ENCODE results near the gene CXCL3. TPM values are rescaled to one million over a fixed set of nuclear protein-coding genes. Genes with fewer than 3 reads are reported as not detected.
"Not testable (repeated sequence)": the region's sequence is repeated elsewhere in the genome, so short reads cannot be mapped to it uniquely, and the experiment has no call there.

CXCL3 gene
- not detected for total RNA-seq

- Mint-ChIP-seq H3K27ac (no peak within 1 kb of the TSS), H3K9me3 (no peaks in the 10 kb centered on the region), H3K36me3 (ENCODE audit: low read depth) (no peaks in the 10 kb centered on the region), H3K4me3 (peak within 1 kb of the TSS; percentile 71), H3K27me3 (peaks cover 49% of the 10 kb centered on the region), H3K4me1 (peaks cover 5% of the 10 kb centered on the region)
- ATAC-seq (replicated peaks), result peak; percentile 24
These were observed at the start of gene CXCL3 for GRCh38 chr4:74038425-74039314. Gene CXCL3, minus strand, starts transcription at chr4:74038689. Its CDS starts 78 bp downstream, at chr4:74038611.

- Mint-ChIP-seq H3K27ac (no peak overlapping the region), H3K4me3 (no peak overlapping the region), H3K36me3 (ENCODE audit: low read depth) (no peaks in the 10 kb centered on the region), H3K4me1 (no peaks in the 10 kb centered on the region), H3K27me3 (peaks cover 15% of the 10 kb centered on the region), H3K9me3 (no peaks in the 10 kb centered on the region)
- ATAC-seq (replicated peaks), result no peak
These were observed 49.0 kb upstream of the CXCL3 start for GRCh38 chr4:74087481-74087880.

- Mint-ChIP-seq H3K36me3 (ENCODE audit: low read depth) (no peaks in the 10 kb centered on the region), H3K4me1 (no peaks in the 10 kb centered on the region), H3K9me3 (no peaks in the 10 kb centered on the region), H3K27me3 (peaks cover 15% of the 10 kb centered on the region), H3K4me3 (no peak overlapping the region), H3K27ac (no peak overlapping the region)
- ATAC-seq (replicated peaks), result no peak
These were observed 47.2 kb upstream of the CXCL3 start for GRCh38 chr4:74085669-74086068.

GRCh38 chr4:74084984-74085383 is 46.5 kb upstream of the CXCL3 start:
- Mint-ChIP-seq H3K4me1 (no peaks in the 10 kb centered on the region), H3K4me3 (no peak overlapping the region), H3K27me3 (peaks cover 15% of the 10 kb centered on the region), H3K9me3 (no peaks in the 10 kb centered on the region), H3K36me3 (ENCODE audit: low read depth) (no peaks in the 10 kb centered on the region), H3K27ac (no peak overlapping the region)
- no peak for ATAC-seq (replicated peaks)

GRCh38 chr4:74083546-74083945 is 45.1 kb upstream of the CXCL3 start:
- no peak for ATAC-seq (replicated peaks)
- peaks cover 15% of the 10 kb centered on the region for H3K27me3 Mint-ChIP-seq
- H3K36me3 Mint-ChIP-seq (ENCODE audit: low read depth), result no peaks in the 10 kb centered on the region
- H3K4me1 Mint-ChIP-seq, result no peaks in the 10 kb centered on the region
- H3K27ac Mint-ChIP-seq, result no peak overlapping the region
- no peaks in the 10 kb centered on the region for H3K9me3 Mint-ChIP-seq
- no peak overlapping the region for H3K4me3 Mint-ChIP-seq

GRCh38 chr4:74081035-74081434 is 42.5 kb upstream of the CXCL3 start:
- no peaks in the 10 kb centered on the region for H3K36me3 Mint-ChIP-seq (ENCODE audit: low read depth)

GRCh38 chr4:74080351-74080750 is 41.9 kb upstream of the CXCL3 start:
- H3K9me3 Mint-ChIP-seq; H3K27ac Mint-ChIP-seq; ATAC-seq (replicated peaks); H3K4me1 Mint-ChIP-seq; H3K4me3 Mint-ChIP-seq; H3K36me3 Mint-ChIP-seq (ENCODE audit: low read depth): not testable (repeated sequence)
- H3K27me3 Mint-ChIP-seq, result peaks cover 16% of the 10 kb centered on the region

More at GRCh38 chr4:74081035-74081434, 42.5 kb upstream of the CXCL3 start:
- no peaks in the 10 kb centered on the region for H3K4me1 Mint-ChIP-seq
- H3K9me3 Mint-ChIP-seq, result no peaks in the 10 kb centered on the region
- no peak overlapping the region for H3K27ac Mint-ChIP-seq
- no peak overlapping the region for H3K4me3 Mint-ChIP-seq
- ATAC-seq (replicated peaks), result no peak
- peaks cover 20% of the 10 kb centered on the region for H3K27me3 Mint-ChIP-seq

GRCh38 chr4:74079024-74079423 is 40.5 kb upstream of the CXCL3 start:
- ATAC-seq (replicated peaks), result not testable (repeated sequence)

GRCh38 chr4:74073358-74073757 is 34.9 kb upstream of the CXCL3 start:
- peaks cover 13% of the 10 kb centered on the region for H3K27me3 Mint-ChIP-seq
- ATAC-seq (replicated peaks), result no peak
- H3K4me1 Mint-ChIP-seq, result no peaks in the 10 kb centered on the region
- no peaks in the 10 kb centered on the region for H3K36me3 Mint-ChIP-seq (ENCODE audit: low read depth)
- no peak overlapping the region for H3K27ac Mint-ChIP-seq
- no peak overlapping the region for H3K4me3 Mint-ChIP-seq
- no peaks in the 10 kb centered on the region for H3K9me3 Mint-ChIP-seq

More at GRCh38 chr4:74079024-74079423, 40.5 kb upstream of the CXCL3 start:
- H3K9me3 Mint-ChIP-seq; H3K36me3 Mint-ChIP-seq (ENCODE audit: low read depth); H3K4me3 Mint-ChIP-seq; H3K27ac Mint-ChIP-seq; H3K4me1 Mint-ChIP-seq: not testable (repeated sequence)
- H3K27me3 Mint-ChIP-seq, result peaks cover 10% of the 10 kb centered on the region

- Mint-ChIP-seq H3K27me3 (peaks cover 12% of the 10 kb centered on the region), H3K27ac (no peak overlapping the region), H3K36me3 (ENCODE audit: low read depth) (no peaks in the 10 kb centered on the region), H3K4me3 (no peak overlapping the region), H3K4me1 (no peaks in the 10 kb centered on the region), H3K9me3 (no peaks in the 10 kb centered on the region)
- no peak for ATAC-seq (replicated peaks)
These were observed 34.2 kb upstream of the CXCL3 start for GRCh38 chr4:74072739-74073138.

- no peak overlapping the region for H3K4me3 Mint-ChIP-seq
- ATAC-seq (replicated peaks), result no peak
- no peak overlapping the region for H3K27ac Mint-ChIP-seq
- H3K4me1 Mint-ChIP-seq, result no peaks in the 10 kb centered on the region
- H3K36me3 Mint-ChIP-seq (ENCODE audit: low read depth), result no peaks in the 10 kb centered on the region
- no peaks in the 10 kb centered on the region for H3K9me3 Mint-ChIP-seq
- peaks cover 3% of the 10 kb centered on the region for H3K27me3 Mint-ChIP-seq
These were observed 29.1 kb upstream of the CXCL3 start for GRCh38 chr4:74067586-74067985.

GRCh38 chr4:74066232-74066631 is 27.7 kb upstream of the CXCL3 start:
- Mint-ChIP-seq H3K27me3 (peaks cover 3% of the 10 kb centered on the region), H3K36me3 (ENCODE audit: low read depth) (no peaks in the 10 kb centered on the region), H3K4me1 (no peaks in the 10 kb centered on the region), H3K9me3 (no peaks in the 10 kb centered on the region), H3K27ac (no peak overlapping the region), H3K4me3 (no peak overlapping the region)
- ATAC-seq (replicated peaks), result no peak

GRCh38 chr4:74065115-74065642 is 26.7 kb upstream of the CXCL3 start:
- ATAC-seq (replicated peaks), result no peak
- H3K27me3 Mint-ChIP-seq, result peaks cover 3% of the 10 kb centered on the region
- no peaks in the 10 kb centered on the region for H3K4me1 Mint-ChIP-seq
- no peak overlapping the region for H3K4me3 Mint-ChIP-seq
- H3K36me3 Mint-ChIP-seq (ENCODE audit: low read depth), result no peaks in the 10 kb centered on the region
- no peaks in the 10 kb centered on the region for H3K9me3 Mint-ChIP-seq
- H3K27ac Mint-ChIP-seq, result no peak overlapping the region

GRCh38 chr4:74063859-74064258 is 25.4 kb upstream of the CXCL3 start:
- ATAC-seq (replicated peaks), result no peak
- Mint-ChIP-seq H3K4me1 (no peaks in the 10 kb centered on the region), H3K4me3 (no peak overlapping the region), H3K27me3 (peaks cover 6% of the 10 kb centered on the region), H3K36me3 (ENCODE audit: low read depth) (no peaks in the 10 kb centered on the region), H3K27ac (no peak overlapping the region), H3K9me3 (no peaks in the 10 kb centered on the region)

GRCh38 chr4:74062953-74063352 is 24.5 kb upstream of the CXCL3 start:
- Mint-ChIP-seq H3K27ac (no peak overlapping the region), H3K4me3 (no peak overlapping the region), H3K9me3 (no peaks in the 10 kb centered on the region), H3K27me3 (peaks cover 6% of the 10 kb centered on the region), H3K36me3 (ENCODE audit: low read depth) (no peaks in the 10 kb centered on the region), H3K4me1 (no peaks in the 10 kb centered on the region)
- no peak for ATAC-seq (replicated peaks)
